Stimulated activated CD8-positive, alpha-beta memory T cell treated with anti-CD3 and anti-CD28 coated beads, Interleukin-7, amount 100 ng/mL, for 48 hours (primary cell): ENCODE data around the gene CLDN20.
"Not testable (repeated sequence)": the region's sequence is repeated elsewhere in the genome, so short reads cannot be mapped to it uniquely, and the experiment has no call there.

Experiments used
- DNase-seq, 2 donors: peaks; one replicate each; pipeline ENCODE4 v3.0.0-alpha.2; 2020; ENCODE audit warnings: low read depth in 1 of 2; ENCODE audit errors: extremely low read depth in 1 of 2

CLDN20 gene

DNA sequence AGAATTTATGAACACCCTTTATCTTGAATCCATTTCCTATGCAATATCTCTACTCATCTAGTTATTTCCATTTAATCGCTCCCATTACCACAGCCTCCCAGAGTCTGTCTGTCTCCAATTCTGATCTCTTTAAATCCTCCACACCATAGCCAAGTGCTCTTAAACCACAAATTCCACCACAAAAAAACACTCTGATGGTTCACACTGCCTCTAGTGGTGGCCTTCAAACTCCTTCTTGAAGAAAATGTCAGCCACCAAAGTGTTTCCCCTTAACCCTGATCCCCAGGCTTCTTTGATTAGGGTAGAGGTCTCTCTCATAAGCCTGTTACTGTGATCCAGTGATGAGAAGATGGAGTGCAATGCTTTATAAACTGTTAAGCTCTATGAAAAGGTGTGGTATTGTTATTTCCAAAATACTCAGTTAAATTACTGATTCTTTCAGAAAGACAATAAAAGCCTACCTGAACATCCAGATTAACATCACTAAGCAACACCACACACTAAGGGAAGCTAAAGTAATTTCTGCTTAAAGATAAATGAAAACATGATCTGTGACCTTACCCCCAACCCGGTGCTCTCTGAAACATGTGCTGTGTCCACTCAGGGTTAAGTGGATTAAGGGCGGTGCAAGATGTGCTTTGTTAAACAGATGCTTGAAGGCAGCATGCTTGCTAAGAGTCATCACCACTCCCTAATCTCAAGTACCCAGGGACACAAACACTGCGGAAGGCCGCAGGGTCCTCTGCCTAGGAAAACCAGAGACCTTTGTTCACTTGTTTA is 4.5 kb downstream of the CLDN20 start:
- not testable (repeated sequence) for DNase-seq

DNA sequence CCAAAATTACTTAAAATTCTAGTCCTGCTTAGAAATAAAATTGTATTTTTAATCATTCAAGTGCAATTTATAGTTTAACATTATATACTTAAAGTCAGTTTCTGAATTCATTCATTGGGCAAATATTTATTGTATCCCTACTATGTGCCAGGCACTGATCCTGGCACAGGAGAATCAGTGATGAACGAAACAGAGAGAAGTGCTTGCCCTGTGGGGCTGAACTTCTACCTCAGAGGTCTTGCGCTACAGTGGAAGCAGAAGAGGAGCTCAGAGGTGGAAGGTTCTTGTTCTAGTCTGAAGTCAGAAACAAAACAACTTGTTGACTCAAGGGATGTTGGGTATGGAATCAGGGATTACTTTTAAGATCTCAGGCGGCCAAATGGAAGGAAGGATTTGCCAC is 6.0 kb downstream of the CLDN20 start:
- no peak for DNase-seq

DNA sequence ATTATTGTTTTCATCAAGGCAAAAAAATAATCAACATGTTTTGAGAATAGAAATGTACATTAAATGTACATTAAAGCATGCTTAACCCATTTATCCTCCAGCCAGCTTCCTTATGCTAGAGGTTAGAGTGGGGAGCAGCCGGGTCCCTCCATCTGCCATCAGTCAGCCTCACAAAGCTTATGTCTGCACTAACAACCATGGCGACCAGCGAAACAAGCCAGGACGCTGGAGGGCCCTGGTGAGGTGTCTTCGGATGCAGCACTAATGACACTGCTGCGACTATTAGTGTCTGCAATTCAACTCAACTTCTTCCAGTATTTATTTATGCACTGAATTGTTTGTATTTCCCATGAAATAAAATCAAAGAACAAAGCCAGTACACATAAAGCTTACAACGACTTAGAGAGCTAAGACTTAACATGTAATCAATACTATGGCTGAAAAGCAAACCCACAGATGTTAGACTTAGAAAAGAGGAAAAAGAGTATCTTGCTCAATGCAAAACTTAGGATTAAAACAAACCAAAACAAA is 6.8 kb downstream of the CLDN20 start:
- no peak for DNase-seq

DNA sequence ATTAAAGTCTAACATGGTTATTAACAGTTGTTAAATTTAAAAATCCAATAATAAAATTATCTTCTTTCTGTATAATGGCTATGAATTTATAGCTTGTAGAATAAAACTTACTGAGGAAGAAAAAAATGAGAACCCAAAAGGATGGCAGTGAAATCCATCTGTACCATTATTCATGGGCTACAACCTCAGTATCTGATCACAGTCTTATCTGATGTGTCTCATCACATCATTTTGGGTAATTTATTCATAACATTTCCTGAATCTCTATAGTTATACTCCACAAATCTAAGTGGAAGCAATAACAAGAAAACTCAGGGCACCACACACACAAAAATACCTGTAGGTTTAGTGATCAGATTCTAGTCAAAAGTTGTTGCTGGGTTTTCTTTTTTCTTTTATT is 7.3 kb downstream of the CLDN20 start:
- no peak for DNase-seq

DNA sequence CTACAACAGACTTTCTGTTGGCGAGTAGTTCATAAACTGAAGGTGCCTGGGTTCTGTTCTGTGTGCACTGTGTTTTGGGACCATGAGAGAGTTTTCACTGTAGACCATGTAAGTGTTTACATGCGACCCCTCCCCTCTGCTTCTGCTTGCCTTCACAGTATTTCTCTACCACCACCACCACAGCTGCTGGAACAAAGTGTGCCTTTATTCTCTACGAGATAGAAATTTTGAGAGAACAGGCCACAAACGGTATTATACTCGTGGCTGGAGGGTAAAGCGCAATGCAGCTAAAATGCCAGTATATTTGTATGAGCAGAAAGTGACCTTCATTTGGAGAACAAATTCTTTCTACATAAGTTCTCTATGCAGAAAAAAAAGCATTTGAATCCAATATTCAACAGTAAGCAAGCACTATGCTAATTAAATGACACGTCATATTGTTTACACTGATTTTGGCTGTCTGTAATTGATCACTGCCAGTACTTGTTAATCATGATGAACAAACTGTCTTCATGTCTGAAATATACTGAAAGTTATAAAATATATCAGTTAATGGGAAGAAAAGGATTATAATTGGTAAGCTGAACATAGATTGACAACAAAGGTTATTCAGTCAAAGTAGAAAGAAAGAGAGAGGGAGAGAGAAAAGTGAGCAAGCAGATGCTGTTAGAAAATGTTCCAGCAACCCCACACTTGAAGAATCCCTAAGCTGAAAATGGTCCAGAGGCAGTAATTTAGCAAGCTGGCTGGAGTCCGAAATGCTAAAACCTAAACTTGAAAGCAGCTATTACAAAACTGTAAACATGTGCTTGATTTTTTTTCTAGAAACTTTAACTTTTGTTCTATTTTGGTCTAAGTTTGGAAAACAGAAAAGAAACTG is 8.8 kb downstream of the CLDN20 start:
- DNase-seq: no peak

DNA sequence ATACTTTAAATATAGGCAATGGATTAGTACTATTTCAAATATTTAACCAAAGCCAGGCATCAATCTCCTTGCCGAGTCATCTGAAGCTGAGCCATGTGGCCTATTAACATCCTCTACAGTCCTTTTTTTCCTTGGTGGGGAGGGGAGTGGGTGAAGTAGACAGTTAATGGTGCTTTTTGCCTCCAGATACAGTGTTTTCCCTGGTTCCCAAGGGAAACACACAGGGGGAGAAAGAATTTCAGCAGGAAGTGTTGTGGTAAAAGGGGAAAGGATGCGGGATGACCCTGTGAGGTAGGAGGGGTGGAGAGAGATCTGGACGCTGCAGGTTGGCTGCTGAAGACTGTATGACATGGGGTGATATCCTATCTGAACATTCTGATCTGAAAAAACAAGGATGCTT is 9.6 kb downstream of the CLDN20 start:
- DNase-seq: no peak

DNA sequence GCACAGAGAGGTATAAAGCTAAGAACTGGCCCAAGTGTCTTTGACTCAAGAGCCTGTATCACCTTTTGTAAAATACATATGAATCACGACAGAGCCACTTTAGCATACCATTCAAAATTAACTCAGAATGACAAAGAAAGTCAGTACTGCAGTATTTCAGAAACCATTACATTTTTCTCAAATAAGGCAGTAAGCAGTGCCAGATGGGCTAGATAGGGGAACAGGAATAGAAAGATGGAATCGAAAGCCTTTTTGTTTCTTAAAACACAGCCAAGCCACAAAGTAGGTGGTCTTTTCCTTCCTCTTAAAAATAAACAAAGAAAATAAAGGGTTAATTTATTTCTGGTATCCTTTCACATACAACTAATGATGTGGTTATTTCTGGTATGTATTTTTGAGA is 10.3 kb downstream of the CLDN20 start:
- no peak for DNase-seq

DNA sequence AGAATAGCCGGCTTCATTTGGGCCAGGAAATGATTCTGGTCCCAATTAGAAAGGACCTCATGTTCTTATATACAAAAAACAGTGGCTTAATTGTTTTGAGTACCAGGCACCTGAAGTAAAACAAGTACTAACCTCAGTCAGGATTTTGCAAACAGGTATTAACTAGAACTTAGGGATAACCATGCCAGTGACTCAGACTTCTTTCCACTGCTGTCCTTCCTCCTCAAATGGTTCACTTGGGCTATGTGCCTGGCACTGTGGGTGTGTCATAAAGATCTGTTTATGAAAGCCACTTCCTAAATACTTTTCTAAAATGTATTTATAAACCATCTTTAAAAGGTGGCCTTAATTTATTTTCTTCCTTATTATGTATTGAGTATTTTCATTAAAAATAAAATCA is 10.7 kb downstream of the CLDN20 start:
- DNase-seq: no peak

DNA sequence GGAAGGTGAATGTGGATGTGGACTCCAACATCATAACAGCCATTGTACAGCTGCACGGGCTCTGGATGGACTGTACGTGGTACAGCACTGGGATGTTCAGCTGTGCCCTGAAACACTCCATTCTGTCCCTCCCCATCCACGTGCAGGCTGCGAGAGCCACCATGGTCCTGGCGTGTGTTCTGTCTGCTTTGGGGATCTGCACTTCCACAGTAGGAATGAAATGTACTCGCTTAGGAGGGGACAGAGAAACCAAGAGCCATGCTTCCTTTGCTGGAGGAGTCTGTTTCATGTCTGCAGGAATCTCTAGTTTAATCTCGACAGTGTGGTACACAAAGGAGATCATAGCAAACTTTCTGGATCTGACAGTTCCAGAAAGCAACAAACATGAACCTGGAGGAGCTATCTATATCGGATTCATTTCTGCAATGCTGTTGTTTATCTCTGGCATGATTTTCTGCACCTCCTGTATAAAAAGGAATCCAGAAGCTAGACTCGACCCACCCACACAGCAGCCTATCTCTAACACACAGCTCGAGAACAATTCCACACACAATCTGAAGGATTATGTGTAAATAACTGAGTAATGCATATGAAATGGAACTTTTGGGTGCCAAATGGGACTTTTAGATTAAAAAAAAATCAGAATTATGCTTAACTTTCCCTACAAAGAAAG is 12.1 kb downstream of the CLDN20 start:
- no peak for DNase-seq

DNA sequence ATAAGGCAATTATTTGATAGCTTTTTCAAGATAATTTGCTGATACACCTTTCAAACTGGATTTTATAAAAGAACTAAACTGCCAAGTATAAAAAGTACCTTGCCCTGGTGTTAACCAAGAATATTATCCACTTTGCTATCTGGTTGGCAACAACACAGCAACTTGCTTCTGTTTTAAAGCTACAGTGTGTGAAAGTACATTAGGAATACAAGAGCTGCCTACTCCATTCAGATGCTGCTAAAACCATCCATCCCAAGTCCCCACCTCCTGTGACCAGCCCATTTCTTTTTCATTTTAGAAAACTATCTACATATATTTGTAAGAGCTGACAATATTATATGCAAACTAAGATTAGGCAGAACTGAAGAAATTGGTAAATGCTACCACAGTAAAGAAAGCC is 12.8 kb downstream of the CLDN20 start:
- DNase-seq: no peak

DNA sequence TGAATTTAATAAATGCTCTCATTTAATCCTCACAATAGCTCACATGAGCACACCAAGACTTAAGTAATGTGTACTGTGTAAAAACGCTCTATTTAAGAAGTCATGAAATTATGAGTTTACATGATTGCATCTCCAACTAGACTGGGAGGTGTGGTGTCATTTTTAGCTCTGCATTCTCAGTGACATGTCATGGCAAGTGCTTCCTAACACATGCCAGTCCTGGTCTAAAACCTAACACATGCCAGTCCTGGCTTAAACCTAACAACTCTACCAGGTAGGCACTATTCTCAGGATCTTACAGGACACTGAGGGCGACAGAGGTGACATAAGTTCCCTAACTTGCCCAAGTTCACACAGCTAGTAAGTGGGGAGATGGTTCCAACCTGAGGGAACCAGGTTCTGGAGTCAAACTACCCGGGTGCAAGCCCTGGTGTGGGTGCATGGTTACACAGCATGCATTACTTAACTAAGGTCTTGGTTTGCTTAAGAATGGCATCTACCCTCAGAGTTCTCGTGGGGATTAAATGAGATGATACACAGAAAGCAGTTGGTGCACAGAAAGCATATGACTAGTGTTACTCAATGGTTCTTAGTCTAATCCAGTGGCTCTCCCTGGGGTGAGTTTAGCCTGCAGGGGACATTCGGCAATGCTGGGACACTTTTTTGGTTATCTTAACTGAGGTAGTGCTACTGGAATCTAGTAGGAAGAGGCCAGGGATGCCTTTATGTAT is 14.7 kb downstream of the CLDN20 start:
- DNase-seq: no peak

DNA sequence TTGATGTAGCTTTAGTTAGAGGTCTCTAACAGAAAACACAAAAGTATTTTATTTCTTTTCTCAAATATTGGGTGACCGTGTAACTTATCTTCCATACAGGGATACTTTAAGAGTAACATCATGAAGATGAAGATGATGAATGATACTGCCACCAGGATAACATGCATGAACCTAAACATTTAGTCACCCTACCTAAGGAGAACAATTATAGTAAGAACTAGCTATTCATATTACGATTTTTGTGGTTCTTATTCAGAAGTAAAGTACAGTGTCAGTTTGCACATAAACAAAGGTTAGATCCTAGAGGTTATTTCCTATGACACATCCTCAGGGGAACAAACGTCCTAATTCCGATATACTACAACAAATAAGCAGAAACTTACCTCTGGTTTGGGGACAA is 21.0 kb downstream of the CLDN20 start:
- no peak for DNase-seq

DNA sequence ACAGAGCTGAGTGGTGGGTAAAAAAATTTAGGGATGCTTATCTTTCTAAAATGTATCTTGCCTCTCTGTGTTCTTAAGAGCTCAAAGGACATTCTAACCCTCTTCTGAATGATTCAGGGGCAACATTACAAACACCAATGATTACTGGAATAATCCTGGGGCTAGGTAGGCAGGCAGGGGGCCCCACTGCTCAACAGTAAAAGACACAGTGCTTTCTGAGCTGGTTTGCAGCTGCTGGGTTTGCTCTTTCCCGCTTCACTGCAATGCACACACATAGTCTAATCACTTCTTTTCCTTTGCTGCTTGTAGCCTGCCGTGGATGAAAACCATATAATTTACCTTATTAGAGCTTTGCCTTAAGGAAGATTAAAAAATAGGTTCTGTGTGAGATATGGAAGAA is 23.9 kb downstream of the CLDN20 start:
- no peak for DNase-seq

DNA sequence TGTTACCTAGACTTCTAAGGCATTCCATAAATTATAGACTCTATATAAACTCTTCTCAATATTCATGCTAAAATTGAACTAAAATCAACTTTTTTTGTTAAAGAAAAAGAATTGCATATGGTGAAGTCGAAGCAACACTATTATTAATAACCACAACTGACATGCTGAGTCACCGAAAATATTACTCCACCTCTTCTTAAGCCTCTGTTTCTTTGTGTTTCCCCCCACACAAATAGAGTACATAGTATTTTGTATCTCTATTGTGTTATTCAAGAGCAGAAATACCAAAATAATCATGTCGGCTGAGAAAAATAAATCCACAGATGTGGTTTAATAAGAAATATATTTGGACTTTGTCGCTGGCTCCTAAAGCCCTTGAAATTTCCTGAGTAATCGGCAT is 26.7 kb downstream of the CLDN20 start:
- DNase-seq: no peak

DNA sequence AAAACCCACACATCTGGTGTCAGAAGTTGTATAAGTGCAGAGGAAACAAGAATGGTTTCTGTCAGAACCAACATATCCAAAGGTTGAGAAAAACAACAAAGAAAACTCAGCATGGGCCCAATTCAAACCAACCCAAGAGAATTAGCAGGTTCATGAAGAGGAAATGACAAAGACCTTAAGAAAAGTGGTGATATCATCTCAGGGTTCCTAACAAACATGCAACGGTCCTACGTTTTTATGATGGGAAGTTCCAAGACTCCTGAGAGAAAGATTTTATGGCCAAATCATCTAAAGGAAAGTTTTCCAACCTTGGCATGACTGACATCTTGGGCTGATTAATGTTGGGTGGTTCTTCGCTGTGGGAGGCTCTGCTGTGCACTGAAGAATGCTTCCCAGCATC is 27.5 kb downstream of the CLDN20 start:
- DNase-seq: no peak

DNA sequence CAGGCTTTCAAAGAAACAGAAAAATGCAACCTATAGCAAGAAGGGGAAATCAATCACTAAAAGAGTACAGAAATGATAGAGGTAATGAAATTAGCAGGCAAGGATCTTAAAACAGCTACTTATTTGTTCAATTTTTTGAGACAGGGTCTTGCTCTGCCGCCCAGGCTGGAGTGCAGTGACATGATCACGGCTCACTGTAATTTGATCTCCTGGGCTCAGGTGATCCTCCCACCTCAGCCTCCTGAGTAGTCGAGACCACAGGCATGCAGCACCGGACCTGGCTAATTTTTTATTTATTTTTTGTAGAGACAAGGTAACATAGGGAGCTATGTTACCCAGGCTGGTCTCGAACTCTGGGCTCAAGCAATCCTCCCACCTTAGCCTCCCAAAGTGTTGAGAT is 28.9 kb downstream of the CLDN20 start:
- no peak for DNase-seq

DNA sequence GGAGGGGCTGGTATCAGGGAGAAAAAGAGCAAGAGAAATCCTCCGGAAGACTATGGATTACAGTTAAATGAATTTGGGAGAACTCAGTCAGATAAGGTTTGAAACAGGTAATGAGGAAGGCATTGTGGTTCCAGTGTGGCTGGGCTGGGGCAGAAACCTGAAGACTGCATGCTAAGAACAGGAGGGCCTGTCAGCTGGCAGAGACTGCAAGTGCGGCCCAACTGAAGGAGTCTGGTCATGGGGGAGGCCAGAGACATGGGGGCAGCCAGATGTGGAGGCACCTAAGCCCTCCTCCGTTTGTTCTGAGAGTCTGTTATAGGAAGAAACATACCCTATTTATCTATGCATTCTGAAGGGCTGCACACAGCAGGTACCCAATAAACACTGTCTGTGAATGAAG is 33.9 kb downstream of the CLDN20 start:
- DNase-seq: no peak

DNA sequence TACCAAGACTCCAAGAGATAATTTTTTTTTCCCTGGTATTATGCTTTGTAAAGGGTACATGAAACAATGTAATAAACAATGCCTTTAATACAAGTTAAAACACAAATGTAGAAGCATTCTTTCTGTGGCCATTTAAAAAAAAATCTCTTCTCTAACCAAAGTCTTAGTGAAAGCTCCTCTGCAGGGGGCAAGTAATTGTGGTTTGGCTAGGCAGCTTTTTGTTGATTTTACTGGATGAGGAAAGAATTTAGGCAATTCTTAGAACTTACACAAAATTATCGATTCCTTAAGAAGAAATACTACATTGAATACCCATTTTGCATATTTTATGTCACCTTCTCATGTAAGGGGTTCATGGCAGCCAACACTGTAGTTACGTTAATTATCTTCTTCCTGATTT is 38.1 kb downstream of the CLDN20 start:
- DNase-seq: no peak

DNA sequence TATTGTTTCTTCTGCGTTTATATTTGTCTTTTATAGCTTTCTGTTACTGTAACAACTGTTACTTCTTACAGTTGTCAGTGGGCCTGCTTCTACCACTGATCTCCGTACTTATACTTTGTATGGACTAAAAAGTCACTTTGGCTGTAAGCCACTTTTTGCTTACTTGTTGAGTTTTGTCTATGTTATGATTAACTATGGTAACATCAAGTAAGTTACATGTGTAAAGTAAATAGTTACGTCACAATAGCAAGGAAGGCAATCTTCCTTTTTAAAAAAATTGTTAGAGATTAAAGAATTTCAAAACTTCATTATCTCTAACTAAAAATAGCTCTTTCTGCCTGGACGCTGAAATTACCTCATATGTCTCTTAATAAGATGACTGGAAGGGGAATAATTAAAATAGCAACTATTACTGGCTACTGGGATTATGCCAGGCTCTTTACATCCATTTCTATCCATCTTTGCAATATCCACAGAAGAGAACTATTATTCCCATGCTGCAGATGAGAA is 39.6 kb downstream of the CLDN20 start:
- no peak for DNase-seq

DNA sequence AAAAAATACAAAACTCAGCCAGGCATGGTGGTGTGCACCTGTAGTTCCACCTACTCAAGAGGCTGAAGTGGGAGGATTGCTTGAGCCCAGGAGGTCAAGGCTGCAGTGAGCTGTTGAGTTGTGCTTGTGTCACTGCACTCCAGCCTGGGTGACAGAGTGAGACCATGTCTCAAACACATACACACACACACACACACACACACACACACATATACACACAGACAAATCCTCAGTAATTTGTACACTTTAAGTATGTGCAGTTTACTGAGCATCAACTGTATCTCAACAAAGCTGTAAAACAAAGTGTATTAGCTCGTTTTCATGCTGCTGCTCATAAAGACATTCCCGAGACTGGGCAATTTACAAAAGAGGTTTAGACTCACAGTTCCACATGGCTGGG is 43.1 kb downstream of the CLDN20 start:
- no peak for DNase-seq

DNA sequence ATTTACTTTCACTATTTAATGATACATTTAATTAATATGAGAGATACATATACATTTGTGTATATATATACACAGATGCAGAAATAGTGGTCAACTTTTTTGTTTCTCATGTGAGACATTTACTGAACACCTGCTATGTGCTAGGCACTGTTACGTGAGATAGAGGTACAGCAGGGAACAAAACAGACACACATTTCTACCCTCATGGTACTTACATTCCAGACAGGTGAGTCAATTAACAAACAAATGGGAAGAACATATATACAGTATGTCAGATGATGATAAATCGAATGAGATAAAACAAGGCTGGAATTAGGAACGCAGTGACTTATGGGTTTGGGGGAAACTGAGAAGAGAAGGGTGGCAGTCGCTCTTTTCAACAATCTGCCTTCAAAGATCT is 45.3 kb downstream of the CLDN20 start:
- no peak for DNase-seq
